NCI-H146 (cell line): Measurements from ENCODE around the gene ATP6V0D1.
"Not testable (repeated sequence)": the region's sequence is repeated elsewhere in the genome, so short reads cannot be mapped to it uniquely, and the experiment has no call there.

ENCODE experiments used
- DNase-seq: peaks from one replicate; lab custom pipeline; 2025; lab: John Stamatoyannopoulos, UW

The ATP6V0D1 gene

DNA sequence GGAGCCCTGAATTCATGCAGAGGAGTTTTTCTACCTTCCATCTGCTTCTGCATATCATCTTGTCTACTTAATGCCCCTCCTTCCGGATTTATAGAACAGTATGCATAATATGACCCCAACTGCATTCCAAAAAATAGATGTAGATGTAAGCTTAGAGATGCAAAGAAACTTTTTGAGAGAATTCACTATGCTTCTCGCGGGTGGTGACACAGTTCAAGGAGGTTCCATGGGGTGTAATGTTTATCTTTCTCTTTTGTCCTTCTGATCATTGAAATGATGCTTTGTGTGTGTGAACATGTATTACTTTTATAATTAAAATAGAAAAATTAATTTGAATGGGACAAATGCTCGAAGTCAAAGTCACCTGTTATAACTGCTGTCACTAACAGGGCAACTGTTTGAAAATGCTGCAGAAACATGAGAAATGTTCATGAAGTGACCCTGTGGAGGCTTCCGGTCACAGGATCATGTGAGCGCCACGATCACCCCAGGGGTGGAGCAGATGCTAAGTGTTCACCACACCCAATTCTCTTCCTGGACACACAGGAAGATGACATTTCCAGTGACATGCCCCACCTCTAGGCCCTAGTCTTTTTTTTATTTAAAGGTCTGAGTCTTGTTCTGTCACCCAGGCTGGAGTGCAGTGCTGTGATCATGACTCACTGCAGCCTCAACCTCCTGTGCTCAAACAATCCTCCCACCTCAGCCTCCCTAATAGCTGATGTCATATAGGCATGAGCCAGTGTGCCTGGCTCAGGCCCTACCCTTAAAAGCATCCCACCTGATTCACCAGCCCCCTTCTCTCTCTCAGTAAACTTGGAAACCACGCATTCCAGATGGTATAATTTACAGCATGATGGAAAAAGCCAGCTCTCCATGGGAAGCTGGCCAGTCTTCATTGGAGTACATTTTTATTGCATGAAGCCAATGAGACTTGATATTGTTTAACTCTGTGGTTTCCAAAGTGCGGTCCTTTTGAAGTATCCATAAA is 23.4 kb upstream of the ATP6V0D1 start:
- peak; percentile 46 for DNase-seq

DNA sequence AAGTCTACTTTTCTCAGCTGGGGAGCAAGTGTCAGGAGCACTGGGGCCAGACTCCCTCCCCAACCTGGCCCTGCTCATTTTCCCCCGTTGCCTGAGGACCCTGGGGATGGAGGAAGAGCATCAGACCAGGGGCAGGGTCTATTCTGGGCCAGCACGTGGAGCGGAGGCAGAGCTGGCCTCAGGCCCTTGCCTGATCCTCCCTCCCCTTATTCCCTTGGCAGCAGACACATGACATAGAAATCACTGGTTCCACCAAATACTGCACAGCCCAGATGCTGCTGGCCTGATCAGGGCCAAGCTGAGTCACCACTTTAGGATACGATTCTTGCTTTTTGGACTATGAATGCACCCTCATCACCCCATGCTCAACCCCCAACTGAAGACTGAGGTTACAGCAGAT is 18.1 kb upstream of the ATP6V0D1 start:
- no peak for DNase-seq

DNA sequence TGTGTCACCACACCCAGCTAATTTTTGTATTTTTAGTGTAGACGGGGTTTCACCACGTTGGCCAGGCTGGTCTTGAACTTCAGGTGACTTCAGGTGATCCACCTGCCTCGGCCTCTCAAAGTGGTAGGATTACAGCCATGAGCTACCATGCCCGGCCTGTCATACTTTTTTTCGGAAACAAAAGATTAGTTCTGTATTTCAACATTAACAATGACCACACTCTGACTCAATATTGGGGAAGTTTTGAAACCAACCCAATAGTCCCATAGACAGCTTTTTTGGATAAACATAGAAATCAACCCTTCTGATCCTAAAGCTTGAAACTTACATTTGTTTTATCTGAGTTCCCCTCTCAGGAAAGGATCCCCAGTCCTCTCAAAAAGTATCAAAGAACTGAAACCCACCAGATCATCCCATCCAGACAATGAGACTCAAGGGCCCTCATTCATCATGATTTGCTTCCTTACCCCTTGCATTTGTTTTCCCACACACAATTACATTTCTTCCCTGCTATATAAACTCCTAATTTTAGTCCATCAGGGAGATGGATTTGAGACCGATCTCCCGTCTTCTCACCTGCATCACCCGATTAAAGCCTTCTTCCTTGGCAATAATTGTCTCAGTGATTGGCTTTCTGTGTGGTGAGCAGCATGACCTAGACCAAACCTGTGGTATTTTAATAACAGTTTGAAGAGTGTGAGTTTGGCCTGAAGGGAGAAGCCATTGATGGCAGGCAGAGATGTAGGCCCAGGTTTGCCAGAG is 9.6 kb upstream of the ATP6V0D1 start:
- no peak for DNase-seq

DNA sequence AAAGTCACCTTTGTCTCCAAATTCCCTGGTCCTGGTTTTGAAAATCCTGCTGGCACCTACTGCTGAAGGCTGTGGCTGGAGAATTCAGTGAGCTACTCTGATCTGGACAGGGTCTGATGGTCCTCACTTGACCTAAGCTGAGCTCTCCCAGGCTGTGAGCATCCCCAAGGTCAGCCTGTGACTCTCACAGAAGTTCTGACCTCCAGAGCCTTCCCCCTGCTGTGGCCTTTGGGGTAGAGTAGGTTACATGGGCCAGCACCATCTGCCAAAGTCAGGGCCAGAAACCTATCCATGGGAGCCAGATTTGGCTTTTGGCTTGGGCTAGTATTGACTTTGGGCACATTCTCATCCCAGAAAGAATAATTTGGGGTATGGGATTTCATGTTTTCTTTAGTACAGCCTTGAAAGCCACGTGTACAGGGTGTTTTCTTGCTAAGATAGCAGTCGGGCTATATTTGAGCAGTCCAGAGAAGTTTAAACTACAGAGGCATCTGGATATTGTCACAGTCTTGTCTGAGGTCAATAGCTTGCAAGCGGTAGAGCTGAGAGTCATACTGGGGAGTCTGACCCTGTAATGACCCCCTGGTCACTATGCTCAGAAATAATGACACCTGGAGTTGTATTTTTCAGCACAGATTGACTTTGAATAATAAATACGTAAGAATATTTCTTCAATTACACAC is 8.6 kb upstream of the ATP6V0D1 start:
- DNase-seq: no peak

DNA sequence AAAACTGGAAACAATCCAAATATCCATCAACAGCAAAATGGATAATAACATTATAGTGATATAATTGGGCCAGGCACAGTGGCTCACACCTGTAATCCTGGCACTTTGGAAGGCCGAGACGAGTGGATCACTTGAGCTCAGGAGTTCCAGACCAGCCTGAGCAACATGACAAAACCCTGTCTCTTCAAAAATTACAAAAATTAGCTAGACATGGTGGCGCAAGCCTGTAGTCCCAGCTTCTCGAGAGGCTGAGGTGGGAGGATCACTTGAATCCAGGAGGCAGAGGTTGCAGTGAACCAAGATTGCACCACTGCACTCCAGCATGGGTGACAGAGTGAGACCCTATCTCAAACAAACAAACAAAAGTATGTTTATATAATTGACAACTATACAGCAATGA is 6.6 kb upstream of the ATP6V0D1 start:
- DNase-seq: not testable (repeated sequence)

DNA sequence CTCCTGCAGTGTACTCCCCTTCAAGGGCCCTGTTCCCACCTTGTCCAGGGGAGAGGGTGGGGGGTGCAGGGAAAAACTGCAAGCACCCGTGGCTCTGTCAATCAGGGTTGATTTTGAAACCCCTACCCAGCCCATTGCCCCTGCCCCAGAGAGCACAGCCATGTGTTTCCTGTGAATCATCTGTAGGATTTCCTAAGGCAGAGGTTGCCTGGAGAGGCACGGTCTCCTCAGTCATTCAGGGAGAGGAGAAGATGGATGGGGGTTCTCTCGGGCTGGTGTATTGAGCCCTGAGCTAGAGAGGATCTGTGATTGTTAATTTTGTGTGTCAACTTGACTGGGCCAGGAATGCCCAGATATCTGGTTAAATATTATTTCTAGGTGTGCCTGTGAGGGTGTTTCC is 5.8 kb upstream of the ATP6V0D1 start:
- DNase-seq: no peak

DNA sequence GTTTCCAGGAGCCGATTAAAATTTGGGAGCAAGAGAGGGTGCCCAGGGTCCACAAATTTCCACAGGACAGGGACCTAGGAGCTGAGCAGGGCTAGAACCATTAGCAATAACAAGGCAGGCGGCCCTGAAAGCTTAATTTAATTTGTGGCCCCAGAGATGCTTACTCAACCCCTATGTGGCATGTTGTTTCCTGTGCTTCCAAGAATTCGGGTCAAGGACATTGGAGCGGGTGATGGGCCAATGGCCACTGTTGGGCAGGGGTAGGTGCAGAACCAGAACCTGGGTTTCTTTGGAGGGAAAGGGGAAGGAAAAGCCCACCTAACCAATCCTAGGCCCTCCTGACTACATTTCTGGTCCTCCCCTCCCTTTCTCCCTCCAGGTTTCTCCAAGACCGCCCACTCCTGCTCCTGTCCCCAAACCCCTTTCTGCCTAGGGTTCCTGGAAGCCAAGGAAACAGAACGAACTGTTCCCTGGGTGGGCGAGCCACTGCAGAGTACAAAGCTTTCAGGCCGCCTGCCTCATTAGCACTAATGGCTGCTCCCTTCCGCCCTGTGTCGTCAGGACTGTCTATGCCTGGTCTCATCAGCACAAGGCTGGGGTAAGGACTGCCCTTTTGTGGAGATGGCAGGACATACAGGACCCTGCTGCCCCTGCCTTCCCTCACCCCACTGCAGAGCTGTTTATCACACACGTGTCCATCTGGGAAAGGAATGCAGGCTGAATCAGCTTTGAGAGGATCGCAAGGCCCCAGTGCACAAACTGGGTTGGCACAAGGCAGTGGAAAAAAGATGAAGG is 3.0 kb upstream of the ATP6V0D1 start:
- DNase-seq: no peak

DNA sequence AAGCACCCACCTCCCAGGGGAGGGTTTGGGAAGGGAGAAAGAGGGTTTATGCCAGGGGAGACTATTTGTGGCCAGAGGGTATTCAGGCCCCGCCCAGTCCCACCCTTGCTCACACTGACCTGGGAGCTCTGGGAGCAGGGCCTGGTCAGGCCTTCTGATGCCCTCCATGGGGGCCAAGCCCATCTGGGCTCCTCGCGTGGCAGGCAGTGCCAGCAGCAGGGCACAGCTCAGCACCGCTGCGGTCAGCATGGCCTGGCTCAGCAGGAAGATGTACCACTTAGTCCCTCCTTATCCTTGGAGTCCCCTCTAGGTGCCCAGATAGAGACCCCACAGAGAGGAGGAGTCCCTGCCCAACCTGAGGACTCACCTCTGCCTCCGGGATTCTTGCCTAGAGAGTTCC is 2.2 kb upstream of the ATP6V0D1 start, which contains the start of gene AGRP:
TSS of gene AGRP (minus strand) at position 398 of the 400 bp plus-strand sequence. CDS start at position 249, 149 bp downstream.
- no peak for DNase-seq

DNA sequence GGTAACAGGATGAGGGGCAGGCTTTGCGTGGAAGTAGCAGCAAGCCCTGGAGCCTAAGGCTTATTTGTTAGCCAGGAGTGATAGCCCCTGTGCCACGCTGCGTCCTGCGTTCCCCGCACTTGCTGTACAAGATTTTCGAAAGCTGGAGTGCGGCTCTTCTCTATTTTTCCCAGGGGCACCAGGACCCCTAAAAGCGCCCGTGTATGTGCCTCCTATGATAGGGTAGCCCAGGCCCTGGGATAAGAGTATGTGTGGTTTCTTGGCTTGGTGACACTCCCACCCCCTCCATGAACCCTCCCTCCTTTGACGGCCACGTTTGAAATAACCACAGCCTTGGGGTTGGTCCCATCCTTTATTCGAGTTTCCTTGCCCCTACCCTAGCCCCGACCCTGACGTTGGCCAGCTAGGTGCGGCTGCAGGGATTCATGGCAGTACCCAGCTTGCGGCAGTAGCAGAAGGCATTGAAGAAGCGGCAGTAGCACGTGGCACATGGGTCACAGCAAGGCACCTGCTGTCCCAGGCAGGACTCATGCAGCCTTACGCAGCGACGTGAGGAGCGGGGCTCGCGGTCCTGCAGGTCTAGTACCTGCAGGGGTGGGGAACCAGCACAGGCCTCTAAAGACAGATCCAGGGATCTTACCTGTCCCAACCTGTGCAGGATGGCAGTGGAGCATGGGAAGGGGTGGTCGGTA is 1.4 kb upstream of the ATP6V0D1 start:
- DNase-seq: no peak

DNA sequence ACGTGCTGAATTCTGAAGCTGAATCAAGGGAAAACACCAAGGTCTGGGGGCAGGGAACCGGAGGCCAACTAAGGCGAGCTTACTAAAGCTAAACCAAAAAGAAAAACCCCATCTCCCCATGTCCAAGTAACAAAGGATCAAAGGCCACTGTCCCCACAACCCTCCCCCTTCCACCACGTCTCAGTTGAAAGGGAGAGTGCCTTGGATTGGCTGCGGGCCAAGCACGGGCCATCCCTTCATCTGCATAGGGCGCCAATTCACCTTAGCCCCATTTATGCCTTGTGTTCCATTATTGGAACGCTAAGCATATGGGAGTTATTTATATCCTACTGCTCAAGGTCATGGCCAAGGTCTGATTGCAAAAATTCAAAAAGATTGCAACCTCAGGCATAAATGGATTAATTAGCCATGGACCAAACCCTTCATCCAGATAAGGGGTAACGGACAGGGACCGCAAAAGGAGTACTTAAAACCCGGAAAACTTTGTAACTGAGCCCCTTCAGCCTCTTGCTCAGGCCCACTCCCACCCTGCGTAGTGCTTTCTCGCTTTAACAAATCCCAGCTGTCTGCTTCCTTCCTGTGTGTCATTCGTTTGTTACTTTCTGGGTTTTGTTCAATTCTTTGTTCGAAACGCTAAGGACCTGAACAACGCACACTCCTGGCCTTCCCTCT is 740 bp upstream of the ATP6V0D1 start:
- peak; percentile 56 for DNase-seq

DNA sequence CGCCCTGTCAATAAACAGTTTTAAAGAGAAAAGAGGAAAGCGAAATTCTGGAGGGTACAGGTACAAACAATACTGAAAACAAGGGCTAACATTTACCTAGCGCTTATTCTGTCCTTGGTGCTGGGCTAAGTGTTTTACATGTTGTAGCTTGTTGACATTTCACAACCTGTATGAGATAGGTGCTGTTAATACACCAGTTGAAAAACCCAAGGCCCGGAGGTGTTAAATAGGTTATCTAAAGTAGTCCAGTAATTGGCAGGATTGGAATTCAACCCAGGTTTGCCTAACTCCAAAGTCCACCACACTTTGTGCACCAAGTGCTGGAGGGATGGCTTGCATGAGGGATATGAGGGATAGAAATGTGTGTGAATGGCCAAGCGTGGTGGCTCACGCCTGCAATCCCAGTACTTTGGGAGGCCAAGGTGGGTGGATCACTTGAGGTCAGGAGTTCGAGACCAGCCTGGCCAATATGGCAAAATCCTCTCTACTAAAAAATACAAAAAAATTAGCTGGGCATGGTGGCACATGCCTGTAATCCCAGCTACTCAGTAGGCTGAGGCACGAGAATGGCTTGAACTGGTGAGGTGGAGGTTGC is 2.9 kb downstream of the ATP6V0D1 start:
- no peak for DNase-seq

DNA sequence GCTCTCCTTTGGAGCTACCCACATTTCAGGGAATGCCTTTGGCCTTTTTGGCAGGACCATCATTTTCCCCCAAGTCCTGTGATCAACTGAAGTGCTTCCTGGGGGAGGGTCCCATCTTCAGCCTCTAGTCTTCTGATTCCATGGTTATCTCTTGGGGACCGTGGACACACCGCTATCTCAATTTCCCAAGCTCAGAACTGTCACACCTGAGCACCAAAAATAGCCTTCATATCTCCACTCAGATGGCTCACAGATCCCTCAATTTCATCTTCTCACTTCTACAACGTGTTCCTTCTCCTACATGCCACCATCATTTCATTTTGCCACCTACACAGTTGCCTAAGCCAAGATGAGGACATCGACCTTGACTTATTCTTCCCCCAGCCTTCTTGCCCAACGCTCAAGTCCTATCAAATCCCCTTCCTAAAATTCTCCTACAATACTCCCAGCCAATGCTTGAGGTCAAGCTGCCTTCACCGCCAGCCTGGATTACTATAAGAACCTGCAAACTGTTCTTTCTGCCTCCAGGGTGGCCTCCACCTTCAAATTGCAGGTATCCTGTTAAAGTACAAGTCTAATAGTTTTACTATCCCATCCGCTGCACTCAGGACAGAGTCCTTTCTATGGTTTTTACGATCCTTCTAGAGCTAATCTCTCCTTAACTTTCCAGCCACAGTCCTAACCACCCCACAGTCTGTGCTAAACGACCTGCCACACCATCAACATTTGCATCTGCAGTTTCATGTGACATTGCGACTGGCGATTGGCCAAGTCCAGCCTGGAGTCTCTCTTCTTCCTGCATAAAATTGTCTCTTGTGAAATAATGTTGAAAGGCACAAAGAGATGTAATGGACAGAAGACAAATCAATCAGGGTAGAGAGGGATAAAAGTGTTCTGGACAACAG is 6.2 kb downstream of the ATP6V0D1 start:
- no peak for DNase-seq

DNA sequence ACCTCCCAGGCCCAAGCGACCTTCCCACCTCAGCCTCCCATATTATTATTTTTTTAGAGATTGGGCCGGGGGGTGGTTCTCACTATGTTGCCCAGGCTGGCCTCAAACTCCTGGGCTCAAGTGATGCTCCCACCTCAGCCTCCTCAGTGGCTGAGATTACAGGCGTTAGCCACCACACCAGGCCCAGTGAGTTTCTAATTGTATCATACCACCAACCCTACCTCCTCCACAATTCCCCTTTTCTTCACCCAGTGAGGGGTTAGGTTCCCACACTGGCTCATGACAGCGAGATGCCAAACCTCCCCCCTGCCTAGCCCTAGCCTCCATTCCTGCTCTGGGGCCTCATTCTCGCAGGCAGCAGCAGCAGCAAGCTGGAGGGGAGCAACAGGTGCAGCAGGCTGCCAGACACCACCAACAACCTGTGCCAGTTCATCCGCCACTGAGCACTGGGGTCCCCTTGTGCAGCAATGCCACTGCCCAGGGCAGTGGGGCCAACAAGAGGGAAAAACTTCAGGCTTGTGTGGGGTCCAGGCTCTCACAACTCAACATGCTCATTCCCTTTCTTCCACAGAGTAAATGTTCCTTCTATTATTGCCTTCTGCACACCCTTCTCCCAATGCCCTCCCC is 9.1 kb downstream of the ATP6V0D1 start:
- DNase-seq: no peak

DNA sequence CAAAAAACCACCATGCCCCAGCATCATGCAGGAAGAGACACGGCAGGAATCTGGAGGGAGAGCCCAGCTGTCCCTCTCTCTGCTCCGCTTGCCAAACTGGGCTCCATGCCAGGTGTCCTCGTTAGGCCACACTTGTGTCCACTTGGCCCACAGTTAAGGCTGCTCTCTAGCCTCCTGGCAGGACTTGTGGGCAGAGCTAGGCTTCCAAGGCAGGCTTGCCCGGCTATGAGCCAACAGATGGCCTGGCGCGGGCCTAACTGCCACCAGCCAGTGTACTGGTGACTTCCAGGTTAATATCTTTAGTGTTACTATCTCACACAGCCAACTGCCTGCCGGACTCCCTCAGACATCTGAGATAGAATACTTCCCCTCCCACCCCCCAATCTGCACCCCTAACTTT is 10.6 kb downstream of the ATP6V0D1 start:
- peak; percentile 19 for DNase-seq

DNA sequence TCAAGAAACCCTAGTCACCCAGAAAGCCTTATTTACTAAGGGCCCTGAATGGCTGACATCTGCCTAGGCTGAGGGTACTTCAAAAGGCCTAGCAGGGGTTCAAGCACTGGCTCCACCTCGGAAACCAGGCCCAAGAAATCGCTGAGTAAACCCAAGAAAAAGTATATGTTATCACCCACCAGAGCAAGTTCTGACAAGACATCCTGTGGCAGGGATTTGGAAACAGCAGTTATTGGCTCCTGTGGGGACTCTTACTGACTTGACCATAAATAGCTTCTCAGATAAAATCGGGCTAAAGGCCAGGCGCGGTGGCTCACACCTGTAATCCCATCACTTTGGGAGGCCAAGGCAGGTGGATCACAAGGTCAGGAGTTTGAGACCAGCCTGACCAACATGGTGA is 12.2 kb downstream of the ATP6V0D1 start:
- no peak for DNase-seq

DNA sequence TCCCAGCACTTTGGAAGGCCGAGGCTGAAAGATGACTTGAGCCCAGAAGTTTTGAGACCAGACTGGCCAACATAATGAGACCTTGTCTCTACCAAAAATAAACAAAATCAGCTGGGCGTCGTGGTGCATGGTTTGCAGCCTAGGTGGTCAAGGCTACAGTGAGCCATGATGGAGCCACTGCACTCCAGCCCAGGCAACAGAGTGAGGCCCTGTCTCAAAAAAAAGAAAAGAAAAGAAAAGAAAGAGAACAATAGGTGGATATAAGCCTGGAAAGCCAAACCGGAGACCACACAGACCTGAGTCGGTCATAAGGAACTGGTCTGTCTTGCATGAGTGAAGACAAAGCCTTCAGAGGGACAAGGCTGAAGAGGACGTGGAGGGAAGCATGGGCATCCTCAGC is 14.4 kb downstream of the ATP6V0D1 start:
- no peak for DNase-seq

DNA sequence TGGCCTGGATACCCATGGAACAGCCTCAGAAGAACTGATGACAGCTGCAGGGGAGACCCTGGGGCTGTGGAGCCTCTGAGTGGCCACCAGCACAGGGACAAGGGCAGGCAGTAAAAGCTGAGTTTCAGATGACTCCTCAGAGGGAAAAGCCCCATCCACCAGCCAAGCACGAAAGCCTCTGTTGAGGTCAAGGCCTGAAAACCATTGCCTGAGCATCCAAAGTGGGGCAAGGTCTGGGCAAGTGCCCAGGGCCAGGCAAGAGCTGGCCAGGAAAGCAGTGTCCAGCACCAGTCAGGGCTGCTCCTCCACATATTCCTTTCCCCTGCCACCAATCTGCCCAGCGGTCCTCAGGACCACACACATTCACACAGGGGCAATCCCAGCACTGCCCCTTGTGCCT is 16.4 kb downstream of the ATP6V0D1 start:
- no peak for DNase-seq

DNA sequence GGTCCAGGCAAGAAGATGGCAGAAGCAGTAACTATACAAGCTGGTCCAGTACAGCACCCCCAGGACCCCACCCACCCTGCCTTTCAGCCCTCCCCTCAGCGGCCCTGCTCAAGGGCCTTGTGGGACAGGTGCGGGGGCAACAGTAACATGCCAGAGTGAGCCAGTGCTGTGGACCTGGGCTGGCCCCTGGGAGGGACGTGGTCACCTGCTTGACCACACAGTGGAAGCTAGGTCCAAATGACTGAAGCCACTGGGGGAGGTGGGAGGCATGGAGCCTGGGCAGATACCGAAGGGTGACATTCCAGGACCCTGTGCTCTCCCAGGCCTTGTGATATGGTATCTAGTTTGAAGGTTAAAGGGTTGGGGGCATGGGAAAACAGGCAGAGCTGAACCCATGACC is 17.3 kb downstream of the ATP6V0D1 start:
- DNase-seq: no peak
